Mucosa of gallbladder (tissue), 1 donor: ENCODE data around the gene SP1. TPM values are rescaled to one million over a fixed set of nuclear protein-coding genes. Genes with fewer than 3 reads are reported as not detected.
A peak's percentile ranks its signal among the peaks of the same experiment; 100 is the strongest.
"Not testable (repeated sequence)": the region's sequence is repeated elsewhere in the genome, so short reads cannot be mapped to it uniquely, and the experiment has no call there.

ENCODE experiments used
- DNase-seq: peaks from one replicate; pipeline ENCODE4 v3.0.0-alpha.2; 2020; ENCODE audit warnings: low spot score
- total RNA-seq: library from RNA; stranded (reverse); gene quantifications from one replicate; pipeline ENCODE4 v1.2.1, GENCODE V29; 2021
- donor health status: DM: no; HTN: no; CAD: no.

The SP1 gene
- 104 TPM for total RNA-seq

DNA sequence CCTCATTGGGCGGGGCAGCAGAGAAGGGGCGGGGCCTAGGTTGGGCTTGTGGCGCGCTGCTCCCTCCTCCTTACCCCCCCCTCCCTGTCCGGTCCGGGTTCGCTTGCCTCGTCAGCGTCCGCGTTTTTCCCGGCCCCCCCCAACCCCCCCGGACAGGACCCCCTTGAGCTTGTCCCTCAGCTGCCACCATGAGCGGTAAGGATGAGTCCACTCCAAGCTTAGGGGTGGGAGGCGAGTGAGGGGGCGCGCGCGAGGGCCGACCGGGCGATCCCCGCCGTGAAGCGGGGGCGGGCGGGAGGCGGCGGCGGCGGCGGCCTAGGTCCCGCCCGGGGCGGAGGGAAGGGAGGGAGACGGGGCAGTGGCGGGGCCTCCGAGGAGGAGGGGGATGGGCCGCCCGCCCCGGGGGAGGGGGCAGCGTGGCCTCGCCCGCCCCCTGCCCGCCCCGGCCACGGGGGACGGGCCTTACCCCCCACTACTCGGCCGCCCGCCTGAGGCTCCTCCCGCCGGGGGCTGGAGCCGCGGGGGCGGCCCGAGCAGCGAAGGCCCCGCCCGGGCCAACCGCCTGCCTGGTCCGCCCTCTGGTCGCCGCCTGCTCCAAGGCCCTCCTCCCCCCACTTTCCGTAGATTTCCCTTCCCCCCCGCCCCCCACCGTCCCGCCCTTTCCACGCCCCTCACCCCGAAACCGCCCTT is at the start of gene SP1:
TSS of gene SP1 (plus strand) at position 73 of the 690 bp plus-strand sequence. CDS start at position 189, 116 bp downstream.
- peak; percentile 91 for DNase-seq

GRCh38 chr12:53330671-53331070 is 49.3 kb upstream of the SP1 start:
- DNase-seq, result no peak

GRCh38 chr12:53332339-53332738 is 47.6 kb upstream of the SP1 start:
- not testable (repeated sequence) for DNase-seq

- DNase-seq, result no peak
Observed at GRCh38 chr12:53332744-53333143, 47.2 kb upstream of the SP1 start.

DNA sequence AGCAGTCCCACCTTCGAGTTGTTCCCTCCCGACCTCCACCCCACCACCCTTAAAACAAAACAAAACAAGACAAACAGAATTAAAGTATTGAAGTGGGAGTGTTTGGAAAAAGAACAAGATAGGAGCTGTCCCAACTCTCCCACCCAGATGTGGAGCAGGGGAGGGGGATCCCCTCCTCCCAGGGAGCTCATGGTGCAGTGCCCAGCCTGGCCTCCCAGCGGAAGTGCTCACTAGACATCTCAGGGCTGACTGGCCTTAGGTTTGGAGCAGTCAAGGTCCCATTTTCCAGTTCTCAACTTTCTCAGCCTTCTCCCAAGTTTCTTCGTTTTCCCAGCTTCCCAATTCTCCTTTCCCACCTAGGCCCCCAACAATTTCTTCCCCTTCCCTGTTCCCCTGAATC is 46.7 kb upstream of the SP1 start:
- no peak for DNase-seq

GRCh38 chr12:53333845-53334244 is 46.1 kb upstream of the SP1 start:
- no peak for DNase-seq

GRCh38 chr12:53334822-53335221 is 45.2 kb upstream of the SP1 start:
- no peak for DNase-seq

GRCh38 chr12:53336181-53336681 is 43.7 kb upstream of the SP1 start, which contains the start of gene SP7:
SP7 (minus strand) TSS chr12:53336354; CDS start chr12:53335646, 708 bp downstream.
- no peak for DNase-seq

GRCh38 chr12:53338017-53338416 is 42.0 kb upstream of the SP1 start:
- DNase-seq, result no peak

DNA sequence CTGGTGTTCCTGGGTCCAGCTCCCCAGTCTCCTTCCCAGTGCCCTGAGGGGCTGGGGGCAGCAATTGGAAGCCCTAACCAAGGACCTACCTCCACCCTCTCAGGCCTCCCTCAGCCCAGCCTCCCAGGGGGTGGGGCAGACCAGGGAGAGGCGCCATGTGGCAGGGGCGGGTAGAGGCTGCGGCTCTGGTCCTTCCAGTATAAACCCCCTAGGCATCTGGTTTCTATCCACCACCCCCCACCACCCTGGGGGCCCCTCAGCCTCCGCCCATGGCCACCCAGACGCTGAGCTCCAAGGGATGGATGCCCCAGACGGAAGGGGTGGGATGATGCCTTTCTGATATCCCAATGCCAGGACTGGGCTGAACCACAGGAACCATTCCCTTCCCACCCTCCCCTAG is 41.1 kb upstream of the SP1 start:
- no peak for DNase-seq

GRCh38 chr12:53340398-53340797 is 39.6 kb upstream of the SP1 start:
- no peak for DNase-seq

GRCh38 chr12:53343449-53343848 is 36.5 kb upstream of the SP1 start:
- no peak for DNase-seq

DNA sequence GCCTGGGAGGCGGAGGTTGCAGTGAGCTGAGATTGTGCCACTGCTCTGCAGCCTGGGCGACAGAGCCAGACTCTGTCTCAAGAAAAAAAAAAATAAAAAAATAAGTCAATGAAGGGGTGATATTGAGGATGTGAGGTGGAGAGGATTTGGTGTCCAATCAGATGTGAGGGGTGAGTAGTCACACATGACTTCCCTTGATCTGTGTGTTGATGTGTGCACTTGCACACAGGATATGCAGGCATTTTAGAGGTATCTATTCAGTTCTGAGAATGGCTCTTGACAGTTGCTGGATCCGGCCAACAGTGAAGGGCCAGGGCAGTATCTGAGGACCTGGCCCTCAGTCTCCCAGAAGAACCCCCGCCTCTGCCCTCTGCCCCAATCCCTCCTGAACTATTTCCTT is 36.0 kb upstream of the SP1 start:
- DNase-seq, result no peak

DNA sequence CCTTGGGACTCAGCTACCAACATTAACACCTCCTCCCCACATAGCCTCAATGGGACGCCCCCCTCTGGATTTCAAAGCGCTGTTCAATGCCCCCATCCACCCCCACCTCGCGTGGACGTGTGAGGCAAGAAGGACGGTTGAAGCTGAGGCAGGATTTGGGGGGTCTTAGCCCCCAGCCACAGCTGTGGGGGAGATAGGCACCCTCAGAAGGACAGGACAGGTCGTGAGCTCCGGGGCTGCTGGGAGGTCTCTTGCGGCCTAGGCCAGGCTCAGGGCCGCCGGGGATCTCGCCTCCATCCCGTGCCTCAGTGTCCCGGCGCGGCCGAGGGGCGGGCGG is 35.5 kb upstream of the SP1 start:
- DNase-seq, result no peak

DNA sequence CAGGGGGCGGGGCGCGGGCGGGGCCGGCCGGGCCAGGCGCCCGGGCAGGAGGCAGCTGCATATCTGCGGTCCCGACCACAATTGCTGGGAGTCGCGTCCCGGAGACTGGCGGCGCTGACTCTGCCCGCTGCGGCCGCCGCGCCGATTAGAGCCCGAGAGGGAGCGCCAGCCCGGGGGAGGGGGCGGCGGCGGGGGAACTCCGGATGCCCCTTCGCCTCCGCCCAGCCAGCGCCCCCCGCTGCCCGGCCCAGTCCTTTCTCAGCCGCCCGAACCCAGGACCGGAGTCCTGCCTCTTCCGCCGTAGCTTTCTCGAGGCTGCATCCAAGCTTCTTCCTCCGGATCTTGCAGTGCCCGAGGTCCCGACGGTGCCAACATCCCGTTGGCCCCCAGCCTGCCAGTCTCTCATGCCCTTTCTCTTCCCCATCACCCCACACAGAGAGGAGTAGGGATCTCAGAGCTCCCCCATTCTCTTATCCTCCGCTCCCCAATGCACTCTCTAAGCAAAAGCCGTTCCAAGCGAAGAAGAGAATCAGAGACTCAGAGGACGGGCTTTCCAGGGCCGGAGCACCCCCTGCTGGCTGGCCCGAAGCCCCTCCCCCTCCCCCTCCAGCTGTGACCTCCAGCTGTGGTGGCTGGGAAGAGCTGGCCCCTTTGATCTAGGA is 35.0 kb upstream of the SP1 start:
- DNase-seq, result peak; percentile 69

- DNase-seq, result no peak
Observed at GRCh38 chr12:53345486-53346188, 34.3 kb upstream of the SP1 start.

- no peak for DNase-seq
Observed at GRCh38 chr12:53346491-53346890, 33.5 kb upstream of the SP1 start.

DNA sequence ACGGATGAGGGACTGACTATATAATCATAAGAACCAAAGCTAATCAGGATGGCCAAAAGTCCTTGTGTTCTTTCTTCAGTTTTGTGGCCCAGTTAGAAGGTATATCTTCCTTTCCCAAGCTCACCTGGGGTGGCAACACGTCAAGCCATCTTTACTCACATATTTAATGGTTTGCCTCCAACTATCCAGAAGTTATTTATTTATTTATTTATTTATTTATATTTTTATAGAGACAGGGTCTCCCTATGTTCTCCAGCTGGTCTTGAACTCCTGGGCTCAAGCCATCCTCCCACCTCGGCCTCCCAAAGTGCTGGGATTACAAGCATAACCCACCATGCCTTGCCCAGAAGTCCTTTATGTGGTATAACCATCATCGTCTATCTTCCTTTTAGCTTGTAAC is 32.1 kb upstream of the SP1 start:
- no peak for DNase-seq

DNA sequence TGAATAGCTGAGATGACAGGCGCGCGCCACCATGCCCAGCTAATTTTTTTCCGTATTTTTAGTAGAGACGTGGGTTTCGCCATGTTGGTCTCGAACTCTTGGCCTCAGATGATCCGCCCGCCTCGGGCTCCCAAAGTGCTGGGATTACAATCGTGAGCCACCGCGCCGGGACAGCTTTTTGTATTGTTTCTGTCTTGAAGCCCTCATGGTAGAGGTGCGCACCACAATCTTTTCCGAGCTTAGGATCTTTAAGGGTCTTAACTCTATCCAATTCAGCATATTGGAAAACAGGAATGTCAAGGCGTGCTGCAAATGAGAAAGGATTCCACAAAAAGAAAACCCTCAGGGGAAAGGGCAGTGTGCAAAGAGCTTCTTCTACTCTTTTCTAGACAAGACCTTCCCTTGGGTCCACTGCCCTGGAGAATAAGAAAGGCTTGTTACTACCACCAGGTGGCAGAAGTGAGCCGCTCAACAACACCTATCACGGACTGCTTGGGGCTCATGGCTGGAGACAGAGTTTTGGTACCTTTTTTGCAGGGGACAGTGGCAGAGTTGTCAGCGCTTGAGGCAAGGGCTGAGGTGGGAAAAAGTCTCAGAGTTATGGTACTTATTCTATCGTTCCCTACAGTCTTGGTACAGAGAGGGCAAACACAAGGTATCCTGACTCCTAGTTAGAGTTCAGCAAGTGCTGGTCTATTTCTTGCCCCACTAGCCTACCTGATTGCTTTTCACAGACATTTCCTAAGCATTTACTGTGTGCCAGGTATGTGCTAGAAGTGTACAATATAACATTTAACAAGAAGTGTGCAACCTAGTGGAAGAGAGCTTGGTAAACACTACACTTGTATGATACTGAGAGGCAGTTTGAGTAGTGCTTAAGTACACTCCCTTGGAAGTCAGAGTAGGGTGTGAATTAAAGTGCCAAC is 27.4 kb upstream of the SP1 start:
- peak; percentile 90 for DNase-seq

DNA sequence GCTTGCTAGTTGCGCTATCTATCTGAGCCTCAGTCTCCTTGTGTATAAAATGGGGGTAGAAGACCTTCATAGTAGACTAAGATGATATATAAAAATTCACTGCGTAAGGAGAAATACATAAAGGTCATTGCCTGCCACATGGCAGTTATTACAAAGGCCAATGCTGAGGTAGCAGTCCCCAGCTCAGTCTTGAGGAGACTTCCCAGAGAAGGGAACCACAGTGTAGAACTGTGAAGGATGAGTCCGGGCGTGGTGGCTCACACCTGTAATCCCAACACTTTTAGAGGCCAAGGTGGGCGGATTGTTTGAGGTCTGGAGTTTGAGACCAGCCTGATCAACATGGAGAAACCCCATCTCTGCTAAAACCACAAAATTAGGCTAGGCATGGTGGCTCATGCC is 26.7 kb upstream of the SP1 start:
- DNase-seq, result no peak

DNA sequence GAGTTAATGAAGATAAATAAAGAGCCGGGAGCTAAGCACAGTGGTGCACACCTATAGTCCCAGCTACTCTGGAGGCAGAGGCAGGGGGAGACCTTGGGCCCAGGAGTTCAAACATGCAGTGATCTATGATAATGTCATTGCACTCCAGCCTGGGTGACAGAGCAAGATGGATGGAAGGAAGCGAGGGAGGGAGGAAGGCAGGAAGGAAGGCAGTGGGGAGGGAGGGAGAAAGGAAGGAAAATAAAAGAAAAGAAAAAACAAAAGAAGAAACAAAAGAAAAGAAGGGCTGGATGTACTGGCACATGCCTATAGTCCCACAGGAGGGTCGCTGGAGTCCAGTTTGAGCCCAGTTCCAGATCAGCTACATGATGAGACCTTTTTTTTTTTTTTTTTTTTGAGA is 24.9 kb upstream of the SP1 start:
- no peak for DNase-seq
